Memory B cell (primary cell): Measurements from ENCODE around the gene ZNF689.
"Not testable (repeated sequence)": the region's sequence is repeated elsewhere in the genome, so short reads cannot be mapped to it uniquely, and the experiment has no call there.

Experiments
- ATAC-seq: fragments of 150-1000 bp; cut with Tn5 transposase; 2 replicates; pipeline ENCODE4 v1.10.0; 2021; ENCODE audit warnings: low read depth, mild to moderate bottlenecking, moderate library complexity
- DNase-seq, 2 donors: peaks; one replicate each; pipeline ENCODE4 v3.0.0; 2022; ENCODE audit warnings: low spot score in 2 of 2
- H3K27ac Mint-ChIP-seq: one replicate; pipeline ENCODE4 v1.8.0; 2022; ENCODE audit warnings: mild to moderate bottlenecking, moderate library complexity, mixed read lengths
- H3K27me3 Mint-ChIP-seq: one replicate; pipeline ENCODE4 v1.8.0; 2022; ENCODE audit warnings: mixed read lengths
- H3K36me3 Mint-ChIP-seq: one replicate; pipeline ENCODE4 v1.8.0; 2022; ENCODE audit warnings: mild to moderate bottlenecking, mixed read lengths
- H3K4me1 Mint-ChIP-seq: one replicate; pipeline ENCODE4 v1.8.0; 2022; ENCODE audit warnings: mixed read lengths
- H3K4me3 Mint-ChIP-seq: one replicate; pipeline ENCODE4 v1.8.0; 2022; ENCODE audit warnings: mild to moderate bottlenecking, moderate library complexity, mixed read lengths
- H3K9me3 Mint-ChIP-seq: one replicate; pipeline ENCODE4 v1.8.0; 2022; ENCODE audit warnings: mixed read lengths

ZNF689 gene

GRCh38 chr16:30649725-30650368, 39.7 kb upstream of the ZNF689 start:
- Mint-ChIP-seq H3K27me3 (no peaks in the 10 kb centered on the region), H3K4me3 (peak overlapping the region; percentile 97), H3K36me3 (peaks cover 7% of the 10 kb centered on the region), H3K27ac (peak overlapping the region; percentile 95), H3K9me3 (no peaks in the 10 kb centered on the region), H3K4me1 (peaks cover 15% of the 10 kb centered on the region)
- DNase-seq, result no peak
- ATAC-seq, result no peak

- DNase-seq (no peak), ATAC-seq (no peak)
- no peaks in the 10 kb centered on the region for H3K27me3 Mint-ChIP-seq
- no peak overlapping the region for H3K4me3 Mint-ChIP-seq
- no peaks in the 10 kb centered on the region for H3K9me3 Mint-ChIP-seq
- no peak overlapping the region for H3K27ac Mint-ChIP-seq
- H3K4me1 Mint-ChIP-seq, result peaks cover 8% of the 10 kb centered on the region
- peaks cover 2% of the 10 kb centered on the region for H3K36me3 Mint-ChIP-seq
Measured at GRCh38 chr16:30647274-30647571, 37.0 kb upstream of the ZNF689 start.

- ATAC-seq, result no peak
- no peak for DNase-seq
- no peaks in the 10 kb centered on the region for H3K9me3 Mint-ChIP-seq
- H3K27ac Mint-ChIP-seq, result no peak overlapping the region
- H3K36me3 Mint-ChIP-seq, result peaks cover 2% of the 10 kb centered on the region
- H3K27me3 Mint-ChIP-seq, result no peaks in the 10 kb centered on the region
- H3K4me3 Mint-ChIP-seq, result no peak overlapping the region
- H3K4me1 Mint-ChIP-seq, result peaks cover 4% of the 10 kb centered on the region
Measured at GRCh38 chr16:30645727-30646126, 35.5 kb upstream of the ZNF689 start.

- Mint-ChIP-seq H3K36me3 (no peaks in the 10 kb centered on the region), H3K4me1 (peaks cover 2% of the 10 kb centered on the region), H3K4me3 (no peak overlapping the region), H3K27ac (no peak overlapping the region), H3K9me3 (no peaks in the 10 kb centered on the region), H3K27me3 (no peaks in the 10 kb centered on the region)
- DNase-seq, result no peak
- ATAC-seq, result no peak
Measured at GRCh38 chr16:30644334-30644830, 34.2 kb upstream of the ZNF689 start.

- H3K9me3 Mint-ChIP-seq, result no peaks in the 10 kb centered on the region
- ATAC-seq (no peak), DNase-seq (no peak)
- H3K4me1 Mint-ChIP-seq, result no peaks in the 10 kb centered on the region
- no peaks in the 10 kb centered on the region for H3K27me3 Mint-ChIP-seq
- H3K36me3 Mint-ChIP-seq, result no peaks in the 10 kb centered on the region
- H3K4me3 Mint-ChIP-seq, result no peak overlapping the region
- no peak overlapping the region for H3K27ac Mint-ChIP-seq
Measured at GRCh38 chr16:30641378-30641982, 31.3 kb upstream of the ZNF689 start.

GRCh38 chr16:30637944-30638343, 27.8 kb upstream of the ZNF689 start:
- Mint-ChIP-seq H3K4me1 (peaks cover 12% of the 10 kb centered on the region), H3K4me3 (no peak overlapping the region), H3K27ac (no peak overlapping the region), H3K36me3 (no peaks in the 10 kb centered on the region), H3K27me3 (no peaks in the 10 kb centered on the region), H3K9me3 (no peaks in the 10 kb centered on the region)
- DNase-seq, result no peak
- peak; percentile 8 for ATAC-seq

GRCh38 chr16:30637139-30637538, 26.9 kb upstream of the ZNF689 start:
- H3K27me3 Mint-ChIP-seq, H3K4me3 Mint-ChIP-seq, ATAC-seq, DNase-seq, H3K36me3 Mint-ChIP-seq, H3K9me3 Mint-ChIP-seq, H3K27ac Mint-ChIP-seq: not testable (repeated sequence)
- peaks cover 12% of the 10 kb centered on the region for H3K4me1 Mint-ChIP-seq

- Mint-ChIP-seq H3K9me3 (no peaks in the 10 kb centered on the region), H3K27ac (no peak overlapping the region), H3K4me1 (peaks cover 12% of the 10 kb centered on the region), H3K27me3 (no peaks in the 10 kb centered on the region), H3K36me3 (no peaks in the 10 kb centered on the region), H3K4me3 (no peak overlapping the region)
- no peak for DNase-seq
- ATAC-seq, result no peak
Measured at GRCh38 chr16:30636599-30636998, 26.4 kb upstream of the ZNF689 start.

- Mint-ChIP-seq H3K9me3 (no peaks in the 10 kb centered on the region), H3K4me1 (peaks cover 19% of the 10 kb centered on the region), H3K4me3 (peak overlapping the region; percentile 85), H3K27me3 (no peaks in the 10 kb centered on the region), H3K27ac (peak overlapping the region; percentile 96), H3K36me3 (no peaks in the 10 kb centered on the region)
- ATAC-seq, result no peak
- DNase-seq, result no peak
Measured at GRCh38 chr16:30633526-30633925, 23.3 kb upstream of the ZNF689 start.

- H3K4me3 Mint-ChIP-seq, H3K36me3 Mint-ChIP-seq, H3K27me3 Mint-ChIP-seq, H3K27ac Mint-ChIP-seq, DNase-seq, H3K9me3 Mint-ChIP-seq, ATAC-seq: not testable (repeated sequence)
- H3K4me1 Mint-ChIP-seq, result peaks cover 19% of the 10 kb centered on the region
Measured at GRCh38 chr16:30632454-30632853, 22.3 kb upstream of the ZNF689 start.

- Mint-ChIP-seq H3K9me3 (no peaks in the 10 kb centered on the region), H3K4me3 (peak overlapping the region; percentile 67), H3K4me1 (peaks cover 7% of the 10 kb centered on the region), H3K27ac (peak overlapping the region; percentile 29), H3K27me3 (no peaks in the 10 kb centered on the region), H3K36me3 (no peaks in the 10 kb centered on the region)
- ATAC-seq, result peak; percentile 90
- DNase-seq, result peak; percentile 84 to 90
Measured at GRCh38 chr16:30628628-30629540, 18.7 kb upstream of the ZNF689 start.

GRCh38 chr16:30626236-30626635, 16.0 kb upstream of the ZNF689 start:
- Mint-ChIP-seq H3K4me3 (no peak overlapping the region), H3K27me3 (peaks cover 7% of the 10 kb centered on the region), H3K36me3 (no peaks in the 10 kb centered on the region), H3K27ac (no peak overlapping the region), H3K4me1 (peaks cover 7% of the 10 kb centered on the region), H3K9me3 (no peaks in the 10 kb centered on the region)
- no peak for DNase-seq
- no peak for ATAC-seq

GRCh38 chr16:30623536-30624283, 13.5 kb upstream of the ZNF689 start:
- H3K27ac Mint-ChIP-seq, result no peak overlapping the region
- no peaks in the 10 kb centered on the region for H3K36me3 Mint-ChIP-seq
- peaks cover 7% of the 10 kb centered on the region for H3K27me3 Mint-ChIP-seq
- H3K4me3 Mint-ChIP-seq, result no peak overlapping the region
- no peaks in the 10 kb centered on the region for H3K9me3 Mint-ChIP-seq
- H3K4me1 Mint-ChIP-seq, result peaks cover 2% of the 10 kb centered on the region
- ATAC-seq (no peak), DNase-seq (no peak)
